ENCODE results near the gene KPNA6. TPM values are rescaled to one million over a fixed set of nuclear protein-coding genes. Genes with fewer than 3 reads are reported as not detected.

Gene KPNA6
- total and polyA plus RNA-seq, 10 of the 15 experiments (the other 5 are each of a cell fraction or from before 2014, with no cell fraction given) = 11.1 to 55.6 (median 25.9) TPM

GRCh38 chr1:32221980-32222755 lies 114.3 kb downstream of the KPNA6 start, which contains the start of the genes EIF3I and TMEM234 (continued):
- TF ChIP-seq USF1 (IDR thresholded peaks at IDR 0.05; ENCODE audit: borderline replicate concordance, extremely low read length, insufficient read depth, low read depth, low read length) (no peak), RUNX3 (IDR thresholded peaks at IDR 0.05; ENCODE audit: low read length) (peak; percentile 41), WRNIP1 (IDR thresholded peaks at IDR 0.05; ENCODE audit: borderline replicate concordance, low read depth, low read length) (no peak), ZSCAN29 (IDR thresholded peaks at IDR 0.05) (no peak), BCLAF1 (IDR thresholded peaks at IDR 0.05) (no peak), RFX5 (IDR thresholded peaks at IDR 0.05; ENCODE audit: low read depth, low read length) (no peak), RAD51 (IDR thresholded peaks at IDR 0.05) (no peak), ZBTB4 (CRISPR knock-in tag; IDR thresholded peaks at IDR 0.05) (no peak), PBX3 (IDR thresholded peaks at IDR 0.05; ENCODE audit: insufficient replicate concordance, low read depth, low read length) (no peak), SRF (IDR thresholded peaks at IDR 0.05; ENCODE audit: low read depth in 2 of 2, low read length in 2 of 2) (no peak), MYC (IDR thresholded peaks at IDR 0.05; ENCODE audit: insufficient read depth, insufficient read length, insufficient replicate concordance, low read length, severe bottlenecking) (no peak), SKIL (IDR thresholded peaks at IDR 0.05; ENCODE audit: low read depth, poor library complexity, severe bottlenecking) (no peak), REST (IDR thresholded peaks at IDR 0.05; ENCODE audit: low read depth, low read length) (no peak)
